ENCODE measurements around the gene HDHD2.

HDHD2 gene

DNA sequence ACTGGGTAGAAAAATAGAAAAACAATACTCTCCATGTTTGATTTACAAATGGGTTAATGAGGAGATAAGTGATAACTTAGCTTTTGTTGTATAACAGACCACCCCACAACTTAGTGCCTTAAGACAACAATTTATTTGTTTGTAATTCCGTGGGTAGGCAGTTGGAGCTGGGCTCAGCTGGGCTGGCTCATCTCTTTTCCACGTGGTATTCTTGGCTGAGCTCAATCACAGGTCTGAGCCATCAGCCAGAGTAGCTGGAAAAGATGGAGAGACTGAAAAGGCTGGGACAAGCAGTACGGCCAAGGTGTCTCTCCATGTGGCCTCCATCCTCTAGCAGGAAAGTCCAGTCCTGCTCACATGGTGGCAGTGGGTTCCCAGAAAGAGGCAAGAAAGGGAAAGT is 82.7 kb downstream of the HDHD2 start:
- H3K4me3 ChIP-seq (ENCODE audit: low read length), result no peak overlapping the region
- TF ChIP-seq, protein P1, sequence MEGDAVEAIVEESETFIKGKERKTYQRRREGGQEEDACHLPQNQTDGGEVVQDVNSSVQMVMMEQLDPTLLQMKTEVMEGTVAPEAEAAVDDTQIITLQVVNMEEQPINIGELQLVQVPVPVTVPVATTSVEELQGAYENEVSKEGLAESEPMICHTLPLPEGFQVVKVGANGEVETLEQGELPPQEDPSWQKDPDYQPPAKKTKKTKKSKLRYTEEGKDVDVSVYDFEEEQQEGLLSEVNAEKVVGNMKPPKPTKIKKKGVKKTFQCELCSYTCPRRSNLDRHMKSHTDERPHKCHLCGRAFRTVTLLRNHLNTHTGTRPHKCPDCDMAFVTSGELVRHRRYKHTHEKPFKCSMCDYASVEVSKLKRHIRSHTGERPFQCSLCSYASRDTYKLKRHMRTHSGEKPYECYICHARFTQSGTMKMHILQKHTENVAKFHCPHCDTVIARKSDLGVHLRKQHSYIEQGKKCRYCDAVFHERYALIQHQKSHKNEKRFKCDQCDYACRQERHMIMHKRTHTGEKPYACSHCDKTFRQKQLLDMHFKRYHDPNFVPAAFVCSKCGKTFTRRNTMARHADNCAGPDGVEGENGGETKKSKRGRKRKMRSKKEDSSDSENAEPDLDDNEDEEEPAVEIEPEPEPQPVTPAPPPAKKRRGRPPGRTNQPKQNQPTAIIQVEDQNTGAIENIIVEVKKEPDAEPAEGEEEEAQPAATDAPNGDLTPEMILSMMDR (conservative IDR thresholded peaks at IDR 0.05; ENCODE audit: low read length), result no peak
- DNase-seq (ENCODE audit: low read depth), result no peak

DNA sequence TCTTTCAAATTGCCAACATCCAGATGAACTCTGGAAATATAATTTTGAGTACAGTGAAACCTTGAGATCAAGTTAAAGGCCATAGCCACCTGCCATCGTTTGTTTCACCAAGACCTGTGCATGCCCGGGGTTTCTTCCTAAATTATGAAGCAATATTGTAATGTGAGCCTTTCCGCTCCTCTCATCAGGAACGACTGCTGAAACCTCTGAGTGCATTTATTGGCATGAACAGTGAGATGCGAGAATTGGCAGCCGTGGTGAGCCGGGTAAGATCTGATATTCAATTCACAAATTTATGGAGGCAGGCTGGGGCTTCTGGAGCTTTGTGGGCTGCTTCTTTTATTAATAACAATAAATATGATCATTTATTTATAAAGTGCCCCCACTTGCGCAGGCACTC is 87.2 kb downstream of the HDHD2 start:
- TF ChIP-seq, protein P1 (conservative IDR thresholded peaks at IDR 0.05; ENCODE audit: low read length), result no peak
- no peak for DNase-seq (ENCODE audit: low read depth)
- H3K4me3 ChIP-seq (ENCODE audit: low read length), result no peak overlapping the region

DNA sequence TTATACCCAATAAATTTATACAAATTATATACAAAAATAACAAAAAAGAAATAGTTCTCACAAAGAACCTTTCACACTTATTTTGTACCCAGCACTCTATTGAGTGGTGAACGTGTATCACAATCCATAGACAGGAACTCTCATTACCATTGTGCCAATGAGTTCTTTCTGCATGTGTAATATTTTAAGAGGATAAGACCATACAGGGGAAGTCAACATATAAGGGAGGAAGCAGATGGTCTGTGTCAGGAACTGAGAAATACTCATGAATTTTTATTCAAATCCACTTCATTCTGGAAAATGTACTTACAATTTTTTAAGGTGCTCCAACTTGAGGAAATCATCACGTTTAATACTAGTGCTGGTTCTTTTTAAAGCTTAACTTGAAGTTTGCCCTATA is 87.8 kb downstream of the HDHD2 start:
- TF ChIP-seq, protein P1 (conservative IDR thresholded peaks at IDR 0.05; ENCODE audit: low read length), result no peak
- no peak for DNase-seq (ENCODE audit: low read depth)
- H3K4me3 ChIP-seq (ENCODE audit: low read length), result no peak overlapping the region
